Measurements from ENCODE around the gene TCF12.

DNA sequence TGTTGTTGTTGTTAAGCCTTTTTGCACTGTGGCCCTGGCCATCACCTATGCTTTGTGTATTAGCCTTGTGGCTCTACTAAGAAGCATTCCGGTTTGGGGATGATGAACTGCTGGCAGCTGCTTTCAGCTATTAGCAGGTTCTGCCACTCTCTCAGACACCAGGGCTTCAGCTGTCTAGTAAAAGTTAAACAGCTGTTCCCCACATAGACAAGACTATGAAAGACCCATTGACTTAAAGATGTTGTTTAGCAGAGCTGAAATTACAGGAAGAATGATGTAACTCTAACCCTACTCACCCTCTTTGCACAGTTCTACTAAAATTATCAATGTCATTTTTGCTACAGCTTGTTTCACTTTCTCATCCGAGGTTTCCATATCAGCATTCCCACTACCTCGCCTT lies 326.7 kb downstream of the TCF12 start:
- TF ChIP-seq POLR2A (IDR thresholded peaks at IDR 0.05; ENCODE audit: low read depth) (no peak), POLR2AphosphoS5 (IDR thresholded peaks at IDR 0.05) (no peak), EP300 (IDR thresholded peaks at IDR 0.05) (no peak)
- TF ChIP-seq, protein P1, sequence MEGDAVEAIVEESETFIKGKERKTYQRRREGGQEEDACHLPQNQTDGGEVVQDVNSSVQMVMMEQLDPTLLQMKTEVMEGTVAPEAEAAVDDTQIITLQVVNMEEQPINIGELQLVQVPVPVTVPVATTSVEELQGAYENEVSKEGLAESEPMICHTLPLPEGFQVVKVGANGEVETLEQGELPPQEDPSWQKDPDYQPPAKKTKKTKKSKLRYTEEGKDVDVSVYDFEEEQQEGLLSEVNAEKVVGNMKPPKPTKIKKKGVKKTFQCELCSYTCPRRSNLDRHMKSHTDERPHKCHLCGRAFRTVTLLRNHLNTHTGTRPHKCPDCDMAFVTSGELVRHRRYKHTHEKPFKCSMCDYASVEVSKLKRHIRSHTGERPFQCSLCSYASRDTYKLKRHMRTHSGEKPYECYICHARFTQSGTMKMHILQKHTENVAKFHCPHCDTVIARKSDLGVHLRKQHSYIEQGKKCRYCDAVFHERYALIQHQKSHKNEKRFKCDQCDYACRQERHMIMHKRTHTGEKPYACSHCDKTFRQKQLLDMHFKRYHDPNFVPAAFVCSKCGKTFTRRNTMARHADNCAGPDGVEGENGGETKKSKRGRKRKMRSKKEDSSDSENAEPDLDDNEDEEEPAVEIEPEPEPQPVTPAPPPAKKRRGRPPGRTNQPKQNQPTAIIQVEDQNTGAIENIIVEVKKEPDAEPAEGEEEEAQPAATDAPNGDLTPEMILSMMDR (IDR thresholded peaks at IDR 0.05) = no peak

Measured in esophagus muscularis mucosa (tissue), 4 donors.